HG03442 (cell line): ENCODE results near the gene TPM4.
"Not testable (repeated sequence)": the region's sequence is repeated elsewhere in the genome, so short reads cannot be mapped to it uniquely, and the experiment has no call there.

Experiments used
- ATAC-seq: cut with Tn5 transposase; IDR thresholded peaks from one replicate; pipeline ENCODE4 v1.9.1; 2021; ENCODE audit warnings: mild to moderate bottlenecking, moderate library complexity; ENCODE audit not compliant: unreplicated experiment

Gene TPM4

GRCh38 chr19:16070366-16070990 lies 5.8 kb upstream of the TPM4 start:
- ATAC-seq, result no peak

- ATAC-seq, result no peak
Observed at GRCh38 chr19:16071072-16071691, 5.1 kb upstream of the TPM4 start.

DNA sequence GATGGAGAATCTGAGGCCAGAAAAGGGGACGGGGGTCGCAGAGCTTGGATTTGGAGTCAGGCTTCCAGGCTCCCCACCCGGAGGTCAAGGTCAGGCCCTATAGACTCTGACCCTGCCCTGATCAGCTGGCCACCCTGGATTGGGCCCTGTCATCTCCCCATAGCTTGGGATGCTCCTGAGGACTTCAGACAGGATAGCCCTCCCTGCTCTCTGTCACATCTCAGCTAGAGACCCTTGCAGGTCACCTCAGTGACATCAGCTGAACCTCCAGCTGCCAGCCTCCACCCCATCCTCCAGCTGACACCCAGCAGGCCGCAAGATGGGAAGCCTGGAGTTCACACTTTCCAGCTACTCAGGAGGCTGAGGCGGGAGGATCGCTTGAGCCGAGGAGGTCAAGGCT lies 2.8 kb upstream of the TPM4 start:
- ATAC-seq, result no peak

- ATAC-seq, result no peak
Observed at GRCh38 chr19:16073988-16074387, 2.3 kb upstream of the TPM4 start.

DNA sequence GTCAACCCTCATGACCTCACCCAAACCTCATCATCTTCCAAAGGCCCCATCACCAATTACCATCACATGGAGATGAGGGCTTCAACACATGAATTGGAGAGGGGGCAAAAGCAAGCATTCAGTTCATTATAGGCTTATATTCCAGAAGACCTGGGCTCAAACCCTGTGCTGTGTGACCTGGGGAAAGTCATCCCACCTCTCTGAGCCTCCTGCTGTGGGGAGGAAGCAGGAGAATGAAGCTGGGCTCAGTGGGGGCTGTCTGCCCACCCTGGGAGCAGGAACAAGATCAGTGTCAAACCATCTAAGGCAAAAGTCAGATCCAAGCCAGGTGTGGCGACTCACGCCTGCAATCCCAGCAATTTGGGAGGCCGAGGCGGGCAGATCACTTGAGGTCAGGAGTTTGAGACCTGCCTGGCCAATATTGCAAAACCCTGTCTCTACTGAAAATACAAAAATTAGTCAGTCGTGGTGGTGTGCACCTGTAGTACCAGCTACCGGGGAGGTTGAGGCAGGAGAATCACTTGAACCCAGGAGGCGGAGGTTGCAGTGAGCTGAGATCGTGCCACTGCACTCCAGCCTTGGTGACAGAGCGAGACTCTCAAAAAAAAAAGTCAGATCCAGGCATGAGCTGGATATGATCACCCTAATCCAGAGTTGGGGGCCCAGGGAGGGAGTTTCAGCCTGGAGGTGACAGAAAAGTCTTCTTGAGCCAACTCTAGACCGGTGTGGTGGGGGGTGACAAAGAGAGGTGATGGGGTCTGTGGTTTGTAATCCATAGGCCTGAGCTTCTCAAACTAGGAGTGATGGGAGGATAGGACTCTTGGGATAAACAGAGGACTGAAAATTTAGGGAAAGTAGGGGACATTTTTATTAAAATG lies 1.6 kb upstream of the TPM4 start:
- ATAC-seq, result no peak

- no peak for ATAC-seq
Observed at GRCh38 chr19:16075430-16076153, 703 bp upstream of the TPM4 start.

DNA sequence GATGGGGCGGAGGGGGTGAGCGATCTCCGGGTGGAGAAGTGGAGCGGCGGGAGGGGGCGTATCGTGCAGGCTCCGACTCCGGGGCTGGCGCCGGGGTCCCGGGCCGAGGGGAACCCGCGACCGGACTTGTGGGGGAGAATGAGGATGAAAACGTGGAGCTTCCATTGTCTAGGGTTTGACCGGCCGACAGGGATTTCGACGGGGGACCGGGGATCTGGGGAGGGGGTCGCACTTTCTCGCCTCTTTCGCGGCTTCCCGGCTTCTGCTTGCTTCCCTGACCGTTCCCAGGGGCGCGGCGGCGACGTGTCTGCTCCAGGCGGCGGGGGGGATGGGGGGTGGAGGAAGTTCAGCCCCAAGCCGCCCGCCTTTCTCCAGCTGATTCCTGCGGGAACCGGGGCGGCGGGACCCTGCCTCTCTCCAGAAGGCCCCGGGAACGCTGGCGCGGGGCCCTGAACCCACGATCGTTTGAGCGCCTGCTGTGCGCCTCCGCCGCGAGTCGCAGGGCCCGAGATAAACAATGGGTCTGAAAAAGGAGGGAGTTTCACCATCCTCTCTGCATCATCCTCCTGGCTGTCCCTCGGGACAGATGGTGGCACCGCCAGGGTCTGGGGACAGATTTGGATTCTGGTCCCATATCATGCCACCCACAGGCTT lies 790 bp downstream of the TPM4 start:
- no peak for ATAC-seq

DNA sequence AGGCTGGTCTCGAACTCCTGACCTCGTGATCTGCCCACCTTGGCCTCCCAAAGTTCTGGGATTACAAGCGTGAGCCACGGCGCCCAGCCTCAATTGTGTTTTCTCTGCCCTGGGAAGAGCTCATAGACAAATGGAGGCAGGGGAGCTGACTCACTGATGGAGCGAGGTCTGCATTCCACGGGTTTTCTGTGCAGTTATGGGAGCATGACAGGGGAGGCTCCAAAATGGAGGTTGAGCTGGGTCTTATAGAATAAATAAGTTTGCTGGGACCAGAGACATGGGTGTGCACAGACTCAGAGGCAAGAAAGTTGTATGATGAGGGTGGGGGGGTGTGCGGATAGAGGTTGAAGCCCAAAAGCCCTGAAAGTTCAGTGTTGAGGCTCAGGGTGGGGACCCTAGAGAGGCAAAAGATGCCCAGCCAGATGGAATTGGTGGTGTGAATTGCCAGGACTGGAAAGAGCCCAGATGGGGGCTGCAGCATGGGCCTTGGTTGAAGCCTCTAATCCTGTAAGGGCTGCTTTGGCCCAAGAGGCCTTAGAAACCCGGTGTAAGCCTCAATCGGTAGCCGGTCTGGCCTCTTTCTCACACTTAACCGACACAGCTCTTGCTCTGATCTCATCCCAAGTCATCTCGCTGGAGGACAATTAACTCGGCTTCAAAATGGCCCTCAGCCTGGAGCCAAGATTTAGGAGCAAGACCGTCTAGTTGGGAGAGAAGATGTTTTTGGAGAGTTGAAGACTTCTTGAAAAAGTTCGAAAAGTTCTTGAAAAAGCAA lies 1.9 kb downstream of the TPM4 start:
- ATAC-seq, result no peak

- peak; percentile 30 for ATAC-seq
Observed at GRCh38 chr19:16078759-16079707, 2.7 kb downstream of the TPM4 start.

DNA sequence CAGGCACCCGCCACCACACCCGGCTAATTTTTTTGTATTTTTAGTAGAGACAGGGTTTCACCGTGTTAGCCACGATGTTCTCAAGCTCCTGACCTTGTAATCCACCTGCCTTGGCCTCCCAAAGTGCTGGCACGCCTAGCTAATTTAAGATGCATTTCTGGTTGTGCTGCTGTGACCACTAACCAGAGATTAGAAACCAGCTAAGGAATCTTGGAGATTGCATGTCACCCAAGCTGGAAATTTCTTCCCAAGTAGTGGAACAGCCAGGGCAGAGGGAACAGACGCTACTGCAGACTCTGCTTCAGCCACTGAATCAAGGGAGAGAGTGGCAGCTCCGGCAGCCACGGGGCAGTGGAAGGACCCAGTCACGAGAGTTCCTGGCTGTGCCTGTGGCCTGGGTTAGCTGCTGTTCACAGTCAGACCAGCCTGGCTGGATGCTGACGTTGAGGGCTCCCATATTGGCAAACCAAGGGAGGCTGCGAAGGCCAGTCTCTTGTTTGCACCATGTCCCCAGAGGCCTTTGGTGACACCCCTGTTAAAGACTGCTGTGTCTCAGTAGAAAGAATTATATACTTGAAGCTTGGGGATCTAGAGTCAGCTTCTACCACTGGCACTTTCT lies 7.9 kb downstream of the TPM4 start:
- ATAC-seq, result no peak

DNA sequence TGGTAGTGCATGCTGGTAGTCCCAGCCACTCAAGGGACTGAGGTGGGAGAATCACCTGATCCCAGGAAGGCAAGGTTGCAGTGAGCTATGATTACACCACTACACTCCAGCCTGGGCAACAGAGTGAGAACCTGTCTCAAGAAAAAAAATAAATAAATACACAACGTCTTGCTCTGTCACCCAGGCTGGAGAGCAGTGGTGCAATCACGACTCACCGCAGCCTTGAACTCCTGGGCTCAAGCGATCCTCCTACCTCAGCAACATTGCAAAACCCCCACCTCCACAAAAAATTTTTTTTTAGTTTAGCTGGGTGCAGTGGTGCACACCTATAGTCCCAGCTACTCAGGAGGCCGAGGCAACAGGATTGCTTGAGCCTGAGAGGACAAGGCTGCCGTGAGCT lies 8.8 kb downstream of the TPM4 start:
- no peak for ATAC-seq

DNA sequence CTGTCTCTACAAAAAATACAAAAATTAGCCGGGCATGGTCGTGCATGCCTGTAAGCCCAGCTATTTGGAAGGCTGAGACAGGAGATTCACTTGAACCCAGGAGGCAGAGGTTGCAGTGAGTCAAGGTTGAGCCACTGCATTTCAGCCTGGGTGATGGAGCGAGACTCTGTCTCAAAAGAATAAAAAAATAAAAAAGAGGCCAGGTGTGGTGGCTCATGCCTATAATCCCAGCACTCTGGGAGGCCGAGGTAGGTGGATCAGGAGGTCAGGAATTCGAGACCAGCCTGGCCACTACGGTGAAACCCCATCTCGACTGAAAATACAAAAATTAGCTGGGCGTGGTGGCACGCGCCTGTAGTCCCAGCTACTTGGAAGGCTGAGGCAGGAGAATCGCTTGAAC lies 11.1 kb downstream of the TPM4 start:
- not testable (repeated sequence) for ATAC-seq

DNA sequence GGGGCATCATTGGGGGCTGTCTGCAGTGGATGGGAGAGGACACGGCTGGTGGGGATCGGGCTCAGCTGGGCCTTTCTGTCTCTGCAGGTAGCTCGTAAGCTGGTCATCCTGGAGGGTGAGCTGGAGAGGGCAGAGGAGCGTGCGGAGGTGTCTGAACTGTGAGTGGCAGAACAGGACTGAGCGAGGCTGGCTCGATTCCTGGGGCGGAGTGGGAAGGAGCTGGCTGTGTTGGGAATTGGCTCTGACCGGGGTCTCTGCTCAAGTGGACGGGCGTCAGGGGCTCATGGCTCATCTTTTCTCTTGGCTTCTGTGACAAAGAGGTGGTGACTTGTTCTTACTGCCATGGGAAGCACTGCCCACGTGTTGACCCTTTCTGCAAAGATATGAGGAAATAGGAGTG lies 11.6 kb downstream of the TPM4 start:
- no peak for ATAC-seq

- no peak for ATAC-seq
Observed at GRCh38 chr19:16088351-16089009, 12.2 kb downstream of the TPM4 start.

DNA sequence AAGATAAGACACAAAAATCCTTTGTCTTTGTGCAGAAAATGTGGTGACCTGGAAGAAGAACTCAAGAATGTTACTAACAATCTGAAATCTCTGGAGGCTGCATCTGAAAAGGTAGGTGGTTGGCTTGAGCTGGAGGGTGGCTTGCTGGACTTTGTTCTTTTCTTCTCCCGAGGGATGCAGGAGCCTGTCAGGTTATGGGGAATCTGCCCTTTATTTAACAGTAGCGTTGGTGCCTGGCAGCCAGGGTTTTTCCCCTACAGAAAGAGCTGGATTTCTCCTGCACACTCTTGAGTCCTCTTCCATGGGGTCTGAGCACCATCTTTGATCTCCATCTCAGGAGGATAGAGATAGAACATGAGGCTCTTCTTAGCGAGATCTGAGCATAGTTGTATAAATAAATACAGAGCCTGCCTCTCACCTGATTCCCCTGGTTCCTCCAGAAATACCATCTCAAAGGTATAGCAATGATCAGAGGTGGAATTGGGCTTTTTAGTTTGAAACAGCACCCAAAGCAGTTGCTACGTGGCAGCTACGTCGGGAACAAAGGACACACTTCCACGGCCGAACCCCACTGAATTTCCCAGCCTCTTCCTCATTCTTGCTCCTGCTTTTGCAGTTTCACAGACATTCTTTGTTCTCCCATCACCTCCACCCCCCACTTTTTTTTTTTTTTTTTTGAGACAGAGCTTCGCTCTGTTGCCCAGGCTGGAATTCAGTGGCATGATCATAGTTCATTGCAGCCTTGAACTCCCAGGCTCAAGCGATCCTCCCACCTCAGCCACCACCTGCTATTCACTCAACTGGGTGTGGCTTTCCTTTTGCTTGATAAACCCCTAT lies 12.9 kb downstream of the TPM4 start:
- ATAC-seq, result no peak

DNA sequence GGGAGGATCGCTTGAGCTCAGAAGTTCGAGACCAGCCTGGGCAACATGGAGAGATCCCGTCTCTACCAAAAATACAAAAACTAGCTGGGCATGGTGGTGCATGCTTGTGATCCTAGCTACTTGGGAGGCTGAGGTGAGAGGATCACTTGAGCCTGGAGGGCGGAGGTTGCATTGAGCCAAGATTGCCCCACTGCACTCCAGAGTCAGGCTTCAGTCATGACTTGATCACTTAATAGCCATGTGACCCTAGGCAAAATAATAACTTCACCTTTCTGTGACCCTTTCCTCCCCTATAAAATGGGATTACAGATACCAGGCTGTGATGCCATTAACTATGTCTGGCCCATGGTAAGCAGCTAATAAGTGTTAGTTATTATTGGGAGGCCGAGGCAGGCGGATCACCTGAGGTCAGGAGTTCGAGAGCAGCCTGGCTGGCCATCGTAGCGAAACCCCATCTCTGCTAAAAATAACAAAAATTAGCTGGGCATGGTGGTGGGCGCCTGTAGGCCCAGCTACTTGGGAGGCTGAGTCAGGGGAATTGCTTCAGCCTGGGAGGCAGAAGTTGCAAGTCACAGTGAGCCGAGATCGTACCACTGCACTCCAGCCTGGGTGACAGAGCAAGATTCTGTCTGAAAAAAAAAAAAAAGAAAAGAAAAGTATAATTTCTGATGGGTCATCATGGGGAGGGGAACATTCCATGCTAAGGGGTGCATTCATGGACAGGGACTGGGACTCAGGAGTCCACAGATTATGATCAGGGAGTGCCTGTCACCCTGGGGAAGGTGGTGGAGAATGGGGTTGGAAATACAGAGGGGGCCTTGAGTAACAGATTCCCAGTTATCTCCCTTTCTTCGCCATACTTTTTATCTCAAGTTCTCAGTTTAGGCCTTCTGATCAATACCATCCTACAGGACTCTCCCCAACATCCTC lies 15.5 kb downstream of the TPM4 start:
- no peak for ATAC-seq
